Testis (tissue), 3 donors: ENCODE data around the gene HPN. TPM values are rescaled to one million over a fixed set of nuclear protein-coding genes. Genes with fewer than 3 reads are reported as not detected.

Experiments used
- DNase-seq: peaks from one replicate; pipeline ENCODE4 v3.0.0-alpha.2; 2019
- H3K27ac ChIP-seq, 2 donors: fragments of 200-600 bp; sonication (generic); one replicate each; pipeline ENCODE4 v1.5.1; 2019
- H3K27me3 ChIP-seq: fragments of 200-600 bp; sonication (generic); one replicate; pipeline ENCODE4 v1.5.1; 2019
- H3K36me3 ChIP-seq: fragments of 200-600 bp; sonication (generic); one replicate; pipeline ENCODE4 v1.5.1; 2017; ENCODE audit warnings: low read depth; ENCODE audit errors: missing control alignments
- H3K4me1 ChIP-seq: fragments of 200-600 bp; sonication (generic); one replicate; pipeline ENCODE4 v1.5.1; 2019
- H3K4me3 ChIP-seq, 2 donors: fragments of 200-600 bp; sonication (generic); one replicate each; pipeline ENCODE4 v1.5.1; 2017 to 2019
- H3K9me3 ChIP-seq: fragments of 200-600 bp; sonication (generic); one replicate; pipeline ENCODE4 v1.5.1; 2017
- POLR2A ChIP-seq: fragments of 450-650 bp; IDR thresholded peaks from one replicate; pipeline ENCODE4 v1.6.1; 2017; ENCODE audit warnings: antibody characterized with exemption, mild to moderate bottlenecking, moderate library complexity
- WGBS, 2 donors: methylation state at CpG; one replicate each; pipeline ENCODE4 v1.1.5; 2018; 5-methylcytosine and 5-hydroxymethylcytosine counted together
- intact Hi-C: fragments of 100-400 bp; cut with DNase I; formaldehyde crosslinking; loops from one replicate; pipeline ENCODE4 v1.15.1; 2023; ENCODE audit warnings: low total_unique reads
- polyA plus RNA-seq: library from polyadenylated mRNA; stranded (reverse); fragments of 350-450 nt; fragmentation: Illumina TruSeq; extraction: RNeasy Lipid Tissue Mini Kit (QIAGEN cat#74804); gene quantifications from one replicate; pipeline ENCODE4 v1.2.3, GENCODE V29; 2014; ENCODE audit warnings: low read depth, low replicate concordance; ENCODE audit not compliant: insufficient read depth
- total RNA-seq, 2 donors: library from RNA; depleted of rRNA; stranded (reverse); fragments of >200 nt; gene quantifications; one replicate each; pipeline ENCODE4 v1.2.3, GENCODE V29; 2016
- TF ChIP-seq, protein P1 (sequence below), 3 experiments: fragments of 450-650 bp in 2 of 3; fragments of 200-600 bp in 1 of 3; sonication (generic) in 1 of 3; IDR thresholded peaks; one replicate each; pipeline ENCODE4 v1.5.1; 2016 to 2019; ENCODE audit warnings: antibody characterized with exemption in 3 of 3, mild to moderate bottlenecking in 2 of 3, moderate library complexity in 1 of 3

The HPN gene
- total and polyA plus RNA-seq, 3 donors from 2014 or later, result 0.79 to 8.2 (median 1.7) TPM

DNA sequence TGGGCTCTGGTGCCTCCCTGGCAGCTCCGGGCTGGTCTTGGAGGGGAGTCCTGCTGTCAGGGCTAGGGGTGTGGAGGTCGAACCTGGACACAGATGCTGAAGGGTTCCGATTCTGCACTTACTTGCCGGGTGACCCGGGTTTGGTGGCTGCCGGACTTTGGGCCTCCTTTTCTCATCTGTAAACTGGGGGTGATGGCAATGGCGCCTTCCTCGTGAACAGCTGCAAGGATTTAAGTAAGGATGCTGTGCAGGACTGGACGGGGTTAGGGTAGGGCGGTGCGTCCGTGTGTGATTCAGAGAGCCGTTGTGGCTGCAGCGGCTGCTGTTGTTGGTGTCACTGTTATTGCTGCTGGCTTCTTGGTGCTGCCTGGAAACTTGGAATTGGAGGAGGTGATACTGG is 2.4 kb downstream of the HPN start:
- WGBS, 2 donors, result 90 to 91% methylated on average over 14 of the region's 14 CpGs
- Histone ChIP-seq H3K9me3 (no peaks in the 10 kb centered on the region), H3K36me3 (no peaks in the 10 kb centered on the region), H3K4me3 (no peak overlapping the region), H3K4me1 (peaks cover 25% of the 10 kb centered on the region), H3K27ac (no peak overlapping the region), H3K27me3 (no peaks in the 10 kb centered on the region)
- no peak for TF ChIP-seq POLR2A
- TF ChIP-seq, protein P1, sequence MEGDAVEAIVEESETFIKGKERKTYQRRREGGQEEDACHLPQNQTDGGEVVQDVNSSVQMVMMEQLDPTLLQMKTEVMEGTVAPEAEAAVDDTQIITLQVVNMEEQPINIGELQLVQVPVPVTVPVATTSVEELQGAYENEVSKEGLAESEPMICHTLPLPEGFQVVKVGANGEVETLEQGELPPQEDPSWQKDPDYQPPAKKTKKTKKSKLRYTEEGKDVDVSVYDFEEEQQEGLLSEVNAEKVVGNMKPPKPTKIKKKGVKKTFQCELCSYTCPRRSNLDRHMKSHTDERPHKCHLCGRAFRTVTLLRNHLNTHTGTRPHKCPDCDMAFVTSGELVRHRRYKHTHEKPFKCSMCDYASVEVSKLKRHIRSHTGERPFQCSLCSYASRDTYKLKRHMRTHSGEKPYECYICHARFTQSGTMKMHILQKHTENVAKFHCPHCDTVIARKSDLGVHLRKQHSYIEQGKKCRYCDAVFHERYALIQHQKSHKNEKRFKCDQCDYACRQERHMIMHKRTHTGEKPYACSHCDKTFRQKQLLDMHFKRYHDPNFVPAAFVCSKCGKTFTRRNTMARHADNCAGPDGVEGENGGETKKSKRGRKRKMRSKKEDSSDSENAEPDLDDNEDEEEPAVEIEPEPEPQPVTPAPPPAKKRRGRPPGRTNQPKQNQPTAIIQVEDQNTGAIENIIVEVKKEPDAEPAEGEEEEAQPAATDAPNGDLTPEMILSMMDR (IDR thresholded peaks at IDR 0.05), result no peak
- DNase-seq, result no peak
- intact Hi-C loops, result no loop called here

DNA sequence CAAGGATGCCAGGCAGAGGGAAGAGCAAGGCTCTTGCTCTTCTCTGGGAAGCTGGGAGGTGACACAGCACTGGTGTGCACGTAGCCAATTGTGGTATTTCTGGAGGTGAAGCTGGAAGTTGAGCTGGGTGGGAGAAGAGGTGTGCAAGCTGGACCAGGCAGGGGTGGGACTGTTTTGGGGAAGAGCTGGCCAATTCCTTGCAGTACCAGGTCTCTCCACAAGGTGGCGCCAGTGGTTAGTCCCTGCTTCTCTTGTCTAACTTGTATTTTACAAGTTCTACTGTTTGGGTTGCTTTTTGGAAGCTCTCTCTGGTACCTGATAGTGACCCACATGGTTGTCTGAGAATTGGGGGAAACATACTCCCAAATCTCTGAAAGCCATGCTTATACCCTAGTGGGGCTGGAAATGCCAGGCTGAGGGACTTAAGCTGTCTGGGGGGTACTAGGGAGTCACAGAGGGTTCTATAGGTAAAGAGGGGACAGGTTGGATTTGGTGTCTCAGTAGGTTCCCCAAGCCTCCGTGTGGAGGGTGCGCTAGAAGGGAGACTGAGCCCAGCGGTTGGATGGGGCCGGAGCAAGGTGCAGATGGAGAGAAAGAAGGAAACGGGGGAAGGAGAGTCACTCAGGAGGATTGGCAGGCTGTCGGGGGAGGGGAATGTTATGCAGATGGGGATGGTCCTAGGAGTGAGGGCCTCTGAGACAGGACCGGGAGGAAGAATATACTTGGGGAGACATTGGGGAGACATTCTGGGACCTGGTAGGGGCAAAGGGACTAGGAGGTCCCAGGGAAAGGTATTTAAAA is 3.0 kb downstream of the HPN start:
- Histone ChIP-seq H3K27me3 (no peaks in the 10 kb centered on the region), H3K36me3 (no peaks in the 10 kb centered on the region), H3K27ac (no peak overlapping the region), H3K4me1 (peaks cover 24% of the 10 kb centered on the region), H3K9me3 (no peaks in the 10 kb centered on the region), H3K4me3 (no peak overlapping the region)
- intact Hi-C loops, result no loop called here
- WGBS, 2 donors, result 70 to 72% methylated on average over 9 of the region's 9 CpGs
- peak; percentile 78 for DNase-seq
- TF ChIP-seq, protein P1 (IDR thresholded peaks at IDR 0.05), result peak; percentile 83 to 99 (median 93)
- TF ChIP-seq POLR2A, result no peak

DNA sequence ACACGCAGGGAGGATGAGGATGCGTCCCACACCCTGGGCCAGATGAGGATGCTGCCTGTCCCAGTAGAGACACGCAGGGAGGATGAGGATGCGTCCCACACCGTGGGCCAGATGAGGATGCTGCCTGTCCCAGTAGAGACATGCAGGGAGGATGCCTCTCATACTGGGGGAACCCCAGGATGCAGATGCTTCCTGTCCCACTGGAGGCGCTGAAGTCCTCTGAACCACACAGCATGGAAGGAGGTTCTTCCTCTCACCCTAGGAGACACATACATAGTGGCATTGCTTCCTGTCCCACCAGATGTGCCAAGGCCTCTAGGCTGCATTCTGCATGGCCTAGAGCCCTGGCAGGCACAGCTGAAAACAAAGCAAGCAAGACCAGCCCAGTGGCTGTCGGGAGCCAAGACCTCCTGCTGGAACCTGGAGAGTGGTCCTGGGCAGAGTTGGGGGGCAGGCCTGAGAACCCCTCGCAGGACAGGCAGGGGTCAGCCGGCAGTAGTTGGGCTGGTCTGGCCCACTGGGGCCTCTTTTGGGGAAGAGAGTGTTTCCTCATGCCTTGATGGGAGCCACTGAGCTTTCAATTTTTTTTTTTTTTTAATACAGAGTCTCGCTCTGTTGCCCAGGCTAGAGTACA is 4.3 kb downstream of the HPN start:
- no peaks in the 10 kb centered on the region for H3K36me3 ChIP-seq
- no peak for DNase-seq

DNA sequence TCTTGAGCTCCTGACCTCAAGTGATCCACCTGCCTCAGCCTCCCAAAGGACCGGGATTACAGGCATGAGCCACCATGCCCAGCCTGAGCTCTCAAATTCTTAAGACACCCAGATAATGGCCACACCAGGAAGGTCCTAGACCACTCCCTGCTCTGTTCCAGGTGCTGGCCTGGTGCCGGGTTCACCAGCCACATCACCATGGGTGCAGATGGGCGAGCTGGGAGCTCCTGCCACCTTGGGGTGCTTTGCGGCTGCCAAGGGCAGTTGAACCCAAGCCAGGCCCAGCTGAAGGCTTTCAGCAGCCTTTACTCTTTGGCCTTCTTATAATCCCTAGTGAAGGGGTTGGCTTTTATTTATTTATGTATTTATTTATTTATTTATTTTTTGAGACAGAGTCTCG is 4.9 kb downstream of the HPN start:
- no peak for TF ChIP-seq POLR2A
- TF ChIP-seq, protein P1 (IDR thresholded peaks at IDR 0.05), result no peak
- 94 to 96% methylated on average over 5 of the region's 5 CpGs for WGBS, 2 donors
- Histone ChIP-seq H3K4me3 (no peak overlapping the region), H3K27me3 (no peaks in the 10 kb centered on the region), H3K4me1 (peaks cover 8% of the 10 kb centered on the region), H3K9me3 (no peaks in the 10 kb centered on the region), H3K27ac (no peak overlapping the region), H3K36me3 (no peaks in the 10 kb centered on the region)
- no peak for DNase-seq
- intact Hi-C loops, result no loop called here

More for the DNA sequence above, 4.3 kb downstream of the HPN start:
- no peak overlapping the region for H3K27ac ChIP-seq
- TF ChIP-seq, protein P1 (IDR thresholded peaks at IDR 0.05), result no peak
- TF ChIP-seq POLR2A, result no peak
- no peaks in the 10 kb centered on the region for H3K27me3 ChIP-seq
- intact Hi-C loops, result no loop called here
- no peaks in the 10 kb centered on the region for H3K9me3 ChIP-seq
- H3K4me1 ChIP-seq, result peaks cover 15% of the 10 kb centered on the region
- WGBS, 2 donors, result 68 to 78% methylated on average over 8 to 10 of the region's 10 CpGs
- H3K4me3 ChIP-seq, result no peak overlapping the region
